ENCODE results near the gene HMGN3.
"Not testable (repeated sequence)": the region's sequence is repeated elsewhere in the genome, so short reads cannot be mapped to it uniquely, and the experiment has no call there.

Gene HMGN3

GRCh38 chr6:79234150-79235022 is at the start of gene HMGN3:
TSS of gene HMGN3 (minus strand) at chr6:79234682.
- peak; percentile 89 to 90 for DNase-seq (ENCODE audit: low read depth in 2 of 2)

- no peak for DNase-seq (ENCODE audit: low read depth in 2 of 2)
Observed at GRCh38 chr6:79280756-79281155, 46.3 kb upstream of the HMGN3 start.

DNA sequence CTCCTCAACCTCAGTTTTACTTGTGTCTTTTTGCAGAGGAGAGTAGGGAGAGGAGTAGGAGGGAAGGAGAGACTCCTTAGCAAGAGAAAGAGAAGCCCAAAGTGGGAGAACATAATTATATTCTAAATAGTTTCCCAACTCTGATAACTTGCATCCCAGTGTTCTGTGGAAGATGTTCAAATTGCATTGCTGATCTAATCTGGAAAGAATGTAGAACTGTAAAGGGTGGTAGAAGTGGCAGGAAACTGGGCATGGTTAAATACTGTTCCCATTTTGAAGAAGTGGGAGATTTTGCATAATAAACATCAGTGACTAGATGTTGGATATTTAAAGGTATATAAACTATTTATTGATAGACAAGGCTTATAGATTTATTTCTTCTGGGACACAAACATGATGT is 42.6 kb upstream of the HMGN3 start:
- no peak for DNase-seq (ENCODE audit: low read depth in 2 of 2)

- no peak for DNase-seq (ENCODE audit: low read depth in 2 of 2)
Observed at GRCh38 chr6:79269877-79270276, 35.4 kb upstream of the HMGN3 start.

DNA sequence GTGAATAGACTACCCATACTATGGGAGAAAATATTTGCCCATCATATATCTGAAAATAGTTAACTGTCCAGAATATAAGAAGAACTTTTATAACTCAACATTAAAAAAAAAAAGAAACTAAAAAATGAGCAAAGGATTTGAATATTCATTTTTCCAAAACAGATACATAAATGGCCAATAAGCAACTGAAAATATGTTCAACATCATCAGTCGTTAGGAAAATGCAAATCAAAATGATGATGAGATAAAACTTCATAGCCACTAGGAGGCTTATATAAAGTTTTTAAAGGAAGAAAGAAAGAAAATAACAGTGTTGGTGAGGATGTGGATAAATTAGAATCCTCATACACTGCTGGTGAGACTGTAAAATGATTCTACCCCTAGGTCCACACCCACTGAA is 32.6 kb upstream of the HMGN3 start:
- no peak for DNase-seq (ENCODE audit: low read depth in 2 of 2)

DNA sequence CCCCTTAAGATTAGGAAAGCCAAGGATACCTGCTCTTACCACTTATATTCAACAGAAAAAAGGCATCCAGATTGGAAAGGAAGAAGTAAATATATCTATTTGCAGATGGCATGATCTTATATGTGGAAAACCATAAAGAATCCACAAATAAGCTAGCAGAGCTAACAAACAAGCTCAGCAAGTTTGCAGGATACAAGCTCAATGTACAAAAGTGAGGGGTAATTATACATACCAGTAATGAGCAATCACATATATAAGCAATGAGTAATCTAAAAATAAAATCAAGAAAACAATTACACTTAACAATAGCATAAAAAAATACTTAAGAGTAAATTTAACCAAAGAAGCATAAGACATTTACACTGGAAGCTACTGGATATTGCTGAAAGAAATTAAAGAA is 31.6 kb upstream of the HMGN3 start:
- no peak for DNase-seq (ENCODE audit: low read depth in 2 of 2)

- DNase-seq (ENCODE audit: low read depth in 2 of 2), result no peak
Observed at GRCh38 chr6:79263359-79263758, 28.9 kb upstream of the HMGN3 start.

- DNase-seq (ENCODE audit: low read depth in 2 of 2), result no peak
Observed at GRCh38 chr6:79261666-79262065, 27.2 kb upstream of the HMGN3 start.

- DNase-seq (ENCODE audit: low read depth in 2 of 2), result no peak
Observed at GRCh38 chr6:79260772-79261171, 26.3 kb upstream of the HMGN3 start.

DNA sequence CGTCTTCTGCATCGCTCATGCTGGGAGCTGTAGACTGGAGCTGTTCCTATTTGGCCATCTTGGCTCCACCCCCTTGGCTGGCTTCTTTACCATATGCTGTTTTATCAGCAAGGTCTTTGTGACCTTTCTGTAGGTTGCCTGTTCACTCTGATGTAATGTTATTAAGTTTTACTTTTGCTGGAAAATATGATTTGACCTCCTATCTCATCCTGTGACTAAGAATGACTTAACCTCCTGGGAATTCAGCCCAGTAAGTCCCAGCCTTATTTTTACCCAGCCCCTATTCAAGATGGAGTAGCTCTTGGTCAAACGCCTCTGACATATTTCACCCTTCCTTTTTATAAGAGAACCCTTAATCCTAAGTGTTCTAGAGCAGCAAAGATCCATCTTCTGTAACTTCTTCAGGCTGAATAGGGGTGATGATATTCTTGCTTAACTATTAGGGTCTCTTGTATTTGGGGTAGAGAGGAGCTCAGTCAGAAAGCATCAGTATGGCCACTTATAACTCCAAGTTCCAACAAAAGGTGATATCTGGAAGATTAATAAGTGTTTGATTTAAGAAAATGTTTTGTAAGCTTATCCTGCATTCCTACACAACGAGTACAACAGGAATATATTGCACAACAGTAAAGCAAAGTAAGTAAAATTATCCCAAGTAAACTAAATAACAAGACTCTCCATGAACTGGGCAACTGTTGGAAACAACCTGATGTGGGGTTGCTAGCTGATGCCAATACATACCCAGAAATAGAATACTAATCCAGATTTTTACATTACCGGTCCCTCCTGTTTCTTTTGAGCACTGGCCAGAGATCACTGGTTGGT is 23.1 kb upstream of the HMGN3 start:
- peak in 1 of 2 donors; percentile 11 for DNase-seq (ENCODE audit: low read depth in 2 of 2)

GRCh38 chr6:79256770-79257169 is 22.3 kb upstream of the HMGN3 start:
- DNase-seq (ENCODE audit: low read depth in 2 of 2), result not testable (repeated sequence)

DNA sequence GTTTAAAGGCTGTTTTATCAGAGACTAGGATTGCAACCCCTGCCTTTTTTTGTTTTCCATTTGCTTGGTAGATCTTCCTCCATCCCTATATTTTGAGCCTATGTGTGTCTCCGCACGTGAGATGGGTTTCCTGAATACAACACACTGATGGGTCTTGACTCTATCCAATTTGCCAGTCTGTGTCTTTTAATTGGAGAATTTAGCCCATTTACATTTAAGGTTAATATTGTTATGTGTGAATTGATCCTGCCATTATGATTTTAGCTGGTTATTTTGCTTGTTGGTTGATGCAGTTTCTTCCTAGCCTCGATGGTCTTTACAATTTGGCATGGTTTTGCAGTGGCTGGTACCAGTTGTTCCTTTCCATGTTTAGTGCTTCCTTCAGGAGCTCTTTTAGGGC is 20.6 kb upstream of the HMGN3 start:
- DNase-seq (ENCODE audit: low read depth in 2 of 2), result not testable (repeated sequence)

- DNase-seq (ENCODE audit: low read depth in 2 of 2), result no peak
Observed at GRCh38 chr6:79250559-79250958, 16.1 kb upstream of the HMGN3 start.

DNA sequence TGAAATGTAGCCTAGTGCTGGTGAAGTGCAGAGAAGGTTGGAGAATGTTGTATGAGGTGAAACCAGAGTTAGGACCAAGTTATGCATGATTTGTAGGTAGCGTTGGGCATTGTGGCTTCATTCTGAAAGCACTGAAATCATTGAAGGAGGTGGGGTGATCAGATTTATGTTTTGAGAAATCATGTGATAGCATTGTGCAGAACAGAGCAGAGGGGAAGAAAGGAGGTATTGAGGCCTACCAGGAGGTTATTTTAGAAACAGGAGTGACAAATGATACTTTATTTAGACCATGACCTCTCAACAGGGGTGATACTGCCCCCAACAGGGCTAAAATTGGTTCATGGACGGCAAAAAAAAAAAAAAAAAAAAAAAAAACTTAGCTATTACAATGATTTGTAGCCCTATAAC is 15.6 kb upstream of the HMGN3 start:
- no peak for DNase-seq (ENCODE audit: low read depth in 2 of 2)

DNA sequence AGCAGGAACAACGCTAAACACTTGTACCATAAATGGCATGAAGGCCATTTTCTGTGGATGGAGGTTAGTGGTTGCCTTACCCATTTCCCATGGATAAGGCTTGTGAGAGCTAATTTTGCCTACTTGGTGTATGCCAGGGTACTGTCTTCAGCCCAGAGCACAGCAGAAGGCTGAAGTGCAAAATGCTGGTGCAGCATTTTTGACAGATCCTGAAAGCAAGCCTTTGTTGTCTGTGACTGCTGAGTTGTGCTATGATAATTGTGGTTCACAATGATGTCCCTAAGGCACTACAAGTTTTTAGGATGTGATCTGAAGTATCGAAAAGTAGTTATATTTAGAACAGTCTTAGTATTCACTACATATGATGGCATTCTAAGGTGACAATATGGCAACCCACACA is 14.7 kb upstream of the HMGN3 start:
- no peak for DNase-seq (ENCODE audit: low read depth in 2 of 2)

- no peak for DNase-seq (ENCODE audit: low read depth in 2 of 2)
Observed at GRCh38 chr6:79246891-79247290, 12.4 kb upstream of the HMGN3 start.

GRCh38 chr6:79241228-79241627 is 6.7 kb upstream of the HMGN3 start:
- no peak for DNase-seq (ENCODE audit: low read depth in 2 of 2)

GRCh38 chr6:79240509-79240908 is 6.0 kb upstream of the HMGN3 start:
- DNase-seq (ENCODE audit: low read depth in 2 of 2), result no peak

DNA sequence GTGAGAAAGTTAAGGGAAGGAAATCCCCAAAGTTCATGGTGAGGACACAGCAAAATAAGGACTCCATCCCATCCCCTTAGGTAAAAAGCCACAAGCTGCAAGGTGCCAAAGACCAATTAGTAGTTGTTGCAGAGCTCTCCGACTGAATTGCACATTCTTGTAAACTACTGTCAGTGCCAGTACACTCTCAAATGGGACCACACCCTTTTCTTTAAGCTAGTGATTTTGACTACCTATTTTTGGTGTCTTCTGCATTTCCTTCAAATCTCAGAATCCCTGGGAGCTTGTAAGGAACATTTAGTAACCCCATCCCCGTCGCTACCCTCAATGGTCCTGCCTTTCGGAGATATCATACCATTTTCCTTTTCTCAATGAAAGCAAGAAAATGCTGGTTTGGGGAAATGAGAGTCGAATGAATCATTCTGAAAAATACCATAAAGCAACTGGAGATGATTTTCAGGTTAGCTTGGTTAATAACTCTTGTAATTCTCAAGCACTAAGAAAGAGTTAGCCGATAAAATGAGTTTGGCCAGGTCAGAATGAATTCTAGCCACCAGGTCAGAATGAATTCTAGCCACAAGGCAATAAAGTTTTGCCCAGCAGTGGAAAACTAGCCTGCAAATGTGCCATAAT is 5.2 kb upstream of the HMGN3 start:
- no peak for DNase-seq (ENCODE audit: low read depth in 2 of 2)

GRCh38 chr6:79238919-79239318 is 4.4 kb upstream of the HMGN3 start:
- no peak for DNase-seq (ENCODE audit: low read depth in 2 of 2)

- DNase-seq (ENCODE audit: low read depth in 2 of 2), result no peak
Observed at GRCh38 chr6:79236711-79237110, 2.2 kb upstream of the HMGN3 start.

- peak; percentile 54 to 58 for DNase-seq (ENCODE audit: low read depth in 2 of 2)
Observed at GRCh38 chr6:79233611-79234149, 802 bp downstream of the HMGN3 start.
